Activated T-helper 1 cell treated with anti-CD3 and anti-CD28 coated beads, Interleukin-2, amount 50 U/mL, for 16 hours (primary cell): Measurements from ENCODE around the gene TARBP2.

Source experiments
- DNase-seq, 2 donors: peaks; one replicate each; pipeline ENCODE4 v3.0.0-alpha.2; 2020; ENCODE audit warnings: low read depth in 1 of 2, low spot score in 1 of 2

Gene TARBP2

DNA sequence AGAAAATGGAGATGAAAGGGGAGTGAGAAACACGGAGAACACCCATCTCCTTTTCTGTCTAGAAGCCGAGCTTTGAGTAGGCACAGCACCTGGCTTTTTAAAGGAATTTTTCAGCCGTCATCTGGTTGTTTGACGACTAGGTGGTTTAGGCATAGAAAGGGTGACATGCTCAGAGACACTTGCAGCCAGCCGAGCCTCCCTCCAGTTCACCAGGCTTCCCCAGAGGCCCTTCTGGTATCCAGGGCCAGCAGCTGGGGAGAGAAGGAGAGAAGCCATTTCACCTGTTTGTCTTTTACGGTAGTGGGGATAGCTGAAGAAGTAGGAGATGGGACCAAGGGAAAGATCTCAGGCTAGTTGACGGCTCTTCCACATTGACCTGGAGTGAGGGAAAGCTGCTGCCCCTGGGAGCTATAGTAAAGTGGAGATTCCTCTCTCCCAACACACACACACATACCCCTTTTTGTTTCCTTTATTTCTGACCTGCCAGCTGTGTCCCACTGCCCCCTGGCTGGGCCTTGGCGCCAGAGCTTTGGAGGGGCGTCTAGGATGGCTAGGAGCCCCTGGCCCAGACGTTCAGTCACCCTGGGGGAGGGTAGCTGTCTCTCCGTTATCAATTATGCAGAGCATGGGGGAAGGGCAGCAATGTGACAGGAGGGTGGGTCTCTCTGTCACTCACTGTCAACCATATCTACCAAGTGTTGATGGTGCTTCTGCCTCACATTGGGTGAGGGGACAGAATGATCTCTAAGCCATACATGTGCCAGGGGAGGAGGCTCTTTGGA, 7.3 kb upstream of the TARBP2 start:
- no peak for DNase-seq

DNA sequence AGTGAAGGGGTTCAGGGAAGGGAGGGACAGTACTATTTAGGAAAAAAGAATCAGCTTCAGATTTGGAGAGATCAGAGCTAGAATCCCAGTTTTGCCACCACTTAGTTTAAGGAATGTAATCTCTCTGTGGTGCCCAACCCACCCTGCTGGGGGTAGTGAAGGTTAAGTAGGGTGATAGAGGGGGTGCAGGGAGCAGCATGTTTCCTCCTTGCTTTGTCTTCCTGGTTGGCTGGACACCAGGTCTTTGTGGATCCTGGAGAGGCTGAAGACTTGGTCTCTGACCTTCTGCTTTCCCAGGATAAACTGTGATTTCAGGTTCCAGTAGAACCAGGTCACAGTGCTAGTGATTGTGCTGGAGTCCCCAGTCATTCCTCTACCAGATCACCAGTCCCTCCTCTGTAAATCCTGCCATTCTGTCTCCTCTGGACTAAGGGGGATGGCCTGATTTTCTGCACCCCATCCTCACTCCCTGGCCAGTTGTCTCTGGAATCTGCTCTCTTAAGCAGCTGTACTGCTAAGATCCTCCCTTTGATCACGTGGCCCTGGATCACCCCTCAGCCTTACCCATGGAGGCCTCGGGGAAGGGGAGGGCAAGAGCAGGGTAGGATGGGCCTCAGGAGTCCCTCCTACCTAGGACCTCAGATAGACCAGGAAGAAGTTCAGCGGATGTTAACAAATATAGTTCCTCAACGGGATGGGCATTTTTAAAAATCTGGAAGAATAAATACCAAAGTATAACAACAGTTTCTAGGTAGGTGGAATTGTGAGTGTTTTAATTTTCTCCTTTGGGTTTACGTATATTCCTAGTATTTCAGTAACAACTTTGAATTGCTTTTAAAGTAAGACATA, 5.0 kb upstream of the TARBP2 start:
- no peak for DNase-seq

DNA sequence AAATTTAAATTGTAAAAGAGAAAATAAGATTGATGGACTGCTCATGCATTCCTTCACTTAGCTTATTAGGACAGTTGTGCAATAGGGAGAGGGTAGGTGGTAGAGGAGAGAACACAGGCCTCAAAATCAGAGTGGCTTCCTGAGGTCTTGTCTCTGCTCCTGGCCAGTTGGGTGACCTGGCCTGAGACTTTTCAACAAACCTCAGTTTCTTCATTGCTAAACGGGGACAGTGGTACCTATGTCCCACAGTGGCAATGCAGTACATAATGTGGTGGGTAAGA, 4.4 kb upstream of the TARBP2 start:
- no peak for DNase-seq

- DNase-seq: no peak
These were observed 3.6 kb upstream of the TARBP2 start for GRCh38 chr12:53497461-53497860.

DNA sequence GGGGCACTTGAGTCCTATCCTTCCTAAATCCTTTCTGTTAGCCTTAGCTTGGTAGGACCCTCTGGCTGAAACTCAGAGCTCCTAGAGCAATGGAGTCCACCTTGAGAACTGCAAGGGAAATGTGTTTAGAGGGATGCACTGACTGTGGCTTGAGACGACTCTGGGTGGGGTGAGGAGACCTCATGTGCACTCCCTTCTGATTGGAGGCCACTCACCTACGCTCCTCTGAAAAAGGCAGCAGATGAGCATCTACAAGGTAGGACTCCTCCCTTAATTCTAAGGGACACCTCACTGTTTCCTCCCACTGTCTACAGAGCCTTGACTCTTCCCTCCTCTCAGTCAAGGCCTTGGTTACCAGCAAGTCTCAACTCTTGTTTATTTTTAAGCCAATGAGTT, 2.9 kb upstream of the TARBP2 start:
- no peak for DNase-seq

GRCh38 chr12:53499266-53500141, 1.6 kb upstream of the TARBP2 start, which contains the start of gene MAP3K12:
TSS of gene MAP3K12 (minus strand) at chr12:53499458. CDS start at chr12:53487391, 12,067 bp downstream.
- peak; percentile 34 to 44 for DNase-seq

- DNase-seq: no peak
These were observed 824 bp upstream of the TARBP2 start for GRCh38 chr12:53500142-53500775.

- no peak for DNase-seq
These were observed 615 bp downstream of the TARBP2 start for GRCh38 chr12:53501615-53502181.

GRCh38 chr12:53502331-53502730, 1.2 kb downstream of the TARBP2 start:
- no peak for DNase-seq

- no peak for DNase-seq
These were observed 2.1 kb downstream of the TARBP2 start for GRCh38 chr12:53502983-53503728.

DNA sequence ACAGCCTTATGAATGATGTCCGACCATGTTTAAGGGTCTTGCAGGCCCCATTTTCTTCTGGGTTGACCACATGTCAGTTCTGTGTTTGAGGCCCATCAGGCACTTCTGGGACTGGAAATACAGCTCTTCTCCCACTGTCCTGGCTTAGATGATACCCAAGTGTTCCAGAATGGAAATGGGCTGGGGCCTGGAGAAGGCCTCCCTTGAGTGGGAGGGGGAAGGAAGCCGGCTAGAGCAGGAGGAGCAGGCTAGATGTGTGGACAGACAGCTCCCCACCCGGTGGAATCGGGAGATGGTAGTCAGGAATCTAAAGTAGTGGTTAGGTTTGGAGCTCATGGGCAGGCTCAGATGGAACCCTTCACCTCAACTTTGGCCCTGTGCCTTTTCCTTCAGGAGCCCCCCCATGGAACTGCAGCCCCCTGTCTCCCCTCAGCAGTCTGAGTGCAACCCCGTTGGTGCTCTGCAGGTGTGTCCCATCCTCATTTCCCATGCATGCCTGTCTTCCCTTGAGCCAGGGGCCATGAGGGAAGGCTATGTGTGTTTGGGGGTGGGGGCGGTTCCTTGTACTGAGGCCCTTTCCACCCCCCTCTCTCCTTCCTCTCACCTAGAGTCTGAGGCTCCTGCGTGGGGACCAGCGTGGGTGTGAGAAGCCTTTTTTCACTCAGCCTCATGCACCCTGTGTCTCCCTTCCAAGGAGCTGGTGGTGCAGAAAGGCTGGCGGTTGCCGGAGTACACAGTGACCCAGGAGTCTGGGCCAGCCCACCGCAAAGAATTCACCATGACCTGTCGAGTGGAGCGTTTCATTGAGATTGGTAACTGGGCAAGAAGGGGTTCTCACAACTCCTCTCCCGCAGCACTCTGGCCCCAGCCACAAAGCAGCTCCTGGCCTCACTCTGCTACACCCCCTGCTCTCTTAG, 3.2 kb downstream of the TARBP2 start:
- no peak for DNase-seq

- no peak for DNase-seq
These were observed 4.0 kb downstream of the TARBP2 start for GRCh38 chr12:53505086-53505485.

DNA sequence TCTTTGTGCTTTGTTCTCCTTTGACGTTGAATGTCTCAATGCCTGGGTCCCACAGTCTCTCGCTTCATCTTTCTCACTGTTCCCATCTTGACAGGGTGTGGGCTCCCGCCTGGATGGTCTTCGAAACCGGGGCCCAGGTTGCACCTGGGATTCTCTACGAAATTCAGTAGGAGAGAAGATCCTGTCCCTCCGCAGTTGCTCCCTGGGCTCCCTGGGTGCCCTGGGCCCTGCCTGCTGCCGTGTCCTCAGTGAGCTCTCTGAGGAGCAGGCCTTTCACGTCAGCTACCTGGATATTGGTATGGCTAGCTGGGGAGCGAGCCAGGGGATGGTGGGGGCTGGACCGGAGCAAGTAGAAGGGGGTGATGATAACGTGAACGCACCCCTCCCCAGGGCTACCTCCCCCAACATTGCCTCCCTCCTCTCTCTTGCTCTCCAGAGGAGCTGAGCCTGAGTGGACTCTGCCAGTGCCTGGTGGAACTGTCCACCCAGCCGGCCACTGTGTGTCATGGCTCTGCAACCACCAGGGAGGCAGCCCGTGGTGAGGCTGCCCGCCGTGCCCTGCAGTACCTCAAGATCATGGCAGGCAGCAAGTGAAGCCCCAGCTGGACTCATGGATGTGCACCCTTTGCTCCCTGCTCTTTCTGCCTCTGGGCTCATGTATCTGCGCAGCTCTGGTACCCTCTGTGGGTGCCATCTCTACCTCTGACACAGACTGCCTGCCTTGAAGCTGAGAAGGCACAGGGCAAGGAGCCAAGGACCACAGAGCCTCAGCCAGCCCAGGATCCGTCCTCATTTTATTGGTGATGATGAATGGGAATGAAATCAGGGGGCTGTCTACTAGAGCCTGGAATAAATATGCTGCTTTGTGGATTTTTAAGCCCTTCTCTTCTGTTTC, 4.7 kb downstream of the TARBP2 start:
- no peak for DNase-seq

GRCh38 chr12:53506450-53506785, 5.3 kb downstream of the TARBP2 start:
- DNase-seq: no peak

- no peak for DNase-seq
These were observed 6.0 kb downstream of the TARBP2 start, which contains the start of gene NPFF for GRCh38 chr12:53506881-53507602. TSS of gene NPFF (minus strand) at chr12:53507484. CDS start at chr12:53507474, 10 bp downstream.

GRCh38 chr12:53507603-53507885, 6.5 kb downstream of the TARBP2 start:
- no peak for DNase-seq

- peak; percentile 65 to 67 for DNase-seq
These were observed 7.6 kb downstream of the TARBP2 start for GRCh38 chr12:53508534-53509170.
